ENCODE results near the gene BLACAT1. TPM values are rescaled to one million over a fixed set of nuclear protein-coding genes. Genes with fewer than 3 reads are reported as not detected.
A peak's percentile ranks its signal among the peaks of the same experiment; 100 is the strongest.
"Not testable (repeated sequence)": the region's sequence is repeated elsewhere in the genome, so short reads cannot be mapped to it uniquely, and the experiment has no call there.

Gene BLACAT1
- total RNA-seq, 2 donors from 2014 or later, result 0.14 to 0.62 TPM

DNA sequence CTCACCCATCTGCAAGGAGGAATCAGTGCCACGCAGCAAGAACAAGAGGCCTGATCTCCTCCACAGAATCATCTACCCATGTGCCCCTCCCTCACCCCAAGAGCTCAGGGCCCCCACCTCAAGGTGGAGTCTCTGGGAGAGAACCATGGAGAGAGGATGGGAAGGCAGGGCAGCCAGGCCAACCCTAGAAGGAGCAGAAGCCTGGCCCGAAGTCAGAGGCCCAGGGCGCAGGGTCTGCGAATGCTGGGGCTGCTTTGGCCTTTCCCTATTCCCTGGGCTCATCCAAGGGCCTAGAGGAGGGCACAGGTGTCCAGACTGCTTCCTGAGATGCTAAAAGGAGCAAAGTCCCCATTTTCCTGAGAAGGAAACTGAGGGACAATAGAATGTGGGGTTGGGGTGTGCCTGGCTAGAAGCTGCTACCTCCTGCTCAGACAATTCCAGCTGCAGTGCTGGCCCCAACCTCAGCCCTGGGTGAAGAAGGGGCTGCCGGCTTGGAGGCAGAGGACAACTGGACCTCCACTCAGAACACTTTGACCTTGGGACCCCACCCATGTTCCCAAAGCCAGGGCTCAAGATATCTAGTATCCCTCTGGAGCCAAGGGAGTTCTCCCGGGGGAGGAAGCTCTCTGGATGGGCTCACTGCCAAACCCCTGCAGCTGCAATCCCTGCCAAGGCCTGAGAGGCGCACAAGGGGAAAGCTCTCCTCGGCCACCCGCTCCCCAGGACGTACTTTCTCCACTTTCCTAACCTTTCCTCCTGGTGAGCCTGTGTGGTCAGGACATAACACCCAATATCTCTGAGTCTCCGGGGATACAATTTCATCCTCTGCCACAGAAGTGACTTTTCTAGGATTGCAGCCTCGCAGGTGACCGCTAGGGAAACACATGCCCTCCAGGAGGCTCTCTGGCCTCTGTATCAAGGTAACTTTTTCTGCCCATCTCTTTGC lies 17.4 kb downstream of the BLACAT1 start:
- no peaks in the 10 kb centered on the region for H3K36me3 Mint-ChIP-seq
- no peaks in the 10 kb centered on the region for H3K9me3 Mint-ChIP-seq
- ATAC-seq (no peak), DNase-seq (ENCODE audit: low spot score in 2 of 2) (no peak)
- H3K27ac Mint-ChIP-seq, result peak overlapping the region in 1 of 2 donors; percentile 57

DNA sequence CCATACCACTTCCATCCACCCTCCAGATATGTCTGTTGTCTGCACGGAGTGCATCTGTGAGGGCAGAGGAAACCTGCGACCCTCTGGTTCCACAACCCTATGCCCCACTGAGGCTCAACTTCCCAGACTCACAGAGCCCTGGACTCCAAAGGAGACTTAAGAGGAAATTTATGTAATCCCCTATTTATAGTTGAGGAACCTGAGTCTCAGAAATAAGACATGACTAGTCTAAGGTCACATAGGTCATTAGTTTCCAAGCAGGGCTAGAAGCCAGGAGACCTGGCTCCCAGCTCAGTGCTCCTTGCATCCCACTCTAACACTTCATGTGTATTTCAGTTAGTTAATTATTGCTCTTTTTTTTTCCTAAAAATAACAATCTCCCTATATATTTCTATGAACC lies 18.3 kb downstream of the BLACAT1 start:
- Mint-ChIP-seq H3K27ac (no peak overlapping the region), H3K9me3 (no peaks in the 10 kb centered on the region), H3K36me3 (no peaks in the 10 kb centered on the region)
- DNase-seq (ENCODE audit: low spot score in 2 of 2) (no peak), ATAC-seq (no peak)

DNA sequence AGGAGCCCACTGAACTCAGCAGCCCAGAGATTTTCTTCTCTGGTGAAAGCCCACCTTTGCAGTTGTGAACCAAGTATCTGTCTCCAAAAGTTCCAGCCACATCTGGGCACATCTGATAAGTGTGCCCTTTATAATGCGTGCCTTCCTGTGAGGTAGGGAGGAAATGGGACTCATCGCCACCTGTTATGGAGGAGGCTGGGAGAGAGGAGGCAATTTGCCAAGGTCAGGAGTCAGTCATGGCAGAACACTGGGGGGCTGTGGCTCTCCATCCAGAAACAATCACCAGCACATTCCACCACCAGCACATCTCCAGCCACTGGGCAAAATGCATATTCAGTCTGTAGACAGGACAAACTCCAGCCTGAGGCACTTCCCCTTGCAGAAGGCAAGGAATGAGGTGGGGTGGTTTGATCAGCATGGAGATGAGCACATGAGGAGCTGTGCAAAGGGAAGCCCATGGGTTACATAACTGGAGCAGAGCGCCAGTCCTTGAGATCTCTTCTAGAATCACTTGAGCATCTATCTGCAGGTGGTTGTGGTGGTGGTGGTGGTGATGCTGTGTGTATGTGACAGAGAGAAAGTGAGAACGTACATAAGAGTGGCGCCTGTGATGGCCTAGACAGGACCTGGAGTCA lies 19.0 kb downstream of the BLACAT1 start:
- no peaks in the 10 kb centered on the region for H3K9me3 Mint-ChIP-seq
- H3K36me3 Mint-ChIP-seq, result no peaks in the 10 kb centered on the region
- H3K27ac Mint-ChIP-seq, result no peak overlapping the region
- ATAC-seq (no peak), DNase-seq (ENCODE audit: low spot score in 2 of 2) (no peak)

DNA sequence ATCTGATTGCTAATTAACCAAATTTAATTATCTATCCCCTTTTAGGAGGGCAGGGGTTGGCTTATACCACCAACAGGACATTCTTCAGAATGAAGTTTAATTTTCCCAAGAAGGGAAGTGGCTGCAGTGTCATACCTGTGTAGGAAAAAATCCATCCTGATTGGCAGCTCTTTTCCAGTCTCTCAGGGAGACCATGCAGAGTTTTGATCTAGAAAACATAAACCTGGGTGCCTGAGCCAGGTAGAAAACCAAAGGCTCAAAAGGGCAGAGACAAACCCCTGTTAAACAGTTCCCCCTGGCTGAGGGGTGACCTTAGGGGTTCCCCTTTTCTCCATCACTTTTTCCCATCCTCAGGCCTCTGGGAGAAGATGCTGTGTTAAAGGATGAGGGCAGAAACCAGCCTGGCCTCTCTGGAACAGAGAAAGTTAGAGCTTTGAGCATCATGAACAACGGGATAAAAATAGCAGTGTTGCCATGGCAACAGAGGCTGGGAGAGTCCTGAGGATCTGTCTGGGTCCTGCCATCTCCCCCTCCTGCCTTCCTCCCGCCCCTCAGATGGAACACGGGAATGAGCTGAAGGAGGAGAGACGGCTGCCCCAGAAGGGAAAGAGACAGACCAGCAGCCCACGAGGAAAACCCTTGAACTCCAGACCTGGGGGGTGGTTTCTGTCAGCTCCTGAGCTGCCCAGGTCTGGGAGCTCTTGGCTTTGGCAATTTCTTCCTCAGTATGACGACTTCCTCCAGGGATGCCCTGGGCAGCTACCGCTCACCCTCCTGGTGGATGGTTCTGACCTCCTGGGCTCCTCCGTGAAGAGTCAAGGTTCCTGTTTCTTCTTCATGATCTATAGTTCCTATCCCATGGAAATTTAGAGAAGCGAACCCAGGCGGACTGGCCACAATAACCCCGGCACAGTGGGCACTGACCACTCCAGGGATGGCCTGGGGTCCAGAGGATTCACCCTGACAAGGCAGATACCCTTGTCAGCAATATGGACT lies 20.0 kb downstream of the BLACAT1 start:
- ATAC-seq (no peak), DNase-seq (ENCODE audit: low spot score in 2 of 2) (no peak)
- Mint-ChIP-seq H3K9me3 (no peaks in the 10 kb centered on the region), H3K27ac (peak overlapping the region in 1 of 2 donors; percentile 22), H3K36me3 (no peaks in the 10 kb centered on the region)

DNA sequence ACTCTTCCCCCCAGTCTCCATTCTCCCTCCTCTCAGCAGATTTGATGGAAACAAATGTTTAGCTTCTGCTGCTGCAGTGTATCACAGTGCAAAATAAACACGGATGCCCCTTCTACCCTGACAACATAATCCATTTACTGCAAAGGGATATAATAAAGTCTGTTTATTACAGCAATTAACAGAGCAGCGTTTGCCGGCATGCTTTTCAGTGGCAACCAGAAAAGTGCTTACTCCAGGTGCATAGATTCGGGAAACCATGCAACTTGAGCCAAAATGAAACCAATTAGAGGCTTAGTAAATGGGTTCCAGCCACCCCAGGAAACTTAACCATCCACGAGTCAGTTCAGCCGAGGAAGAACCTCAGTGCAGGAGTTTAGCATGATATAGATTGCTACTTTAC lies 21.1 kb downstream of the BLACAT1 start:
- Mint-ChIP-seq H3K9me3 (no peaks in the 10 kb centered on the region), H3K27ac (peak overlapping the region in 1 of 2 donors; percentile 26), H3K36me3 (no peaks in the 10 kb centered on the region)
- no peak for DNase-seq (ENCODE audit: low spot score in 2 of 2)
- no peak for ATAC-seq

DNA sequence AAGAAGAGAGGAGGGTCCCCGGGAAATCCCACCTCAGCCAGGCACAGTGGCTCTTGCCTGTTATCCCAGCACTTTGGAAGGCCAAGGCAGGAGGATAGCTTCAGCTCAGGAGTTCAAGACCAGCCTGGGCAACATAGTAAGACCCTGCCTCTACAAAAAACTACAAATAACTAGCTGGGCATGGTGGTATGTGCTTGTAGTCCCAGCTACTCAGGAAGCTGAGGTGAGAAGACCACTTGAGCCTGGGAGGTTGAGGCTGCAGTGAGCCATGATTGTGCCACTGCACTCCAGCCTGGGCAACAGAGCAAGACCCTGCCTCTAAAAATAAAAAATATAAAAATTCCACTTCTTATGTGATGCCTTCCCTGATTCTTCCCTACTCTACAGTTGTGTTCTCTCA lies 23.2 kb downstream of the BLACAT1 start:
- ATAC-seq; H3K9me3 Mint-ChIP-seq; H3K27ac Mint-ChIP-seq; DNase-seq (ENCODE audit: low spot score in 2 of 2); H3K36me3 Mint-ChIP-seq: not testable (repeated sequence)

DNA sequence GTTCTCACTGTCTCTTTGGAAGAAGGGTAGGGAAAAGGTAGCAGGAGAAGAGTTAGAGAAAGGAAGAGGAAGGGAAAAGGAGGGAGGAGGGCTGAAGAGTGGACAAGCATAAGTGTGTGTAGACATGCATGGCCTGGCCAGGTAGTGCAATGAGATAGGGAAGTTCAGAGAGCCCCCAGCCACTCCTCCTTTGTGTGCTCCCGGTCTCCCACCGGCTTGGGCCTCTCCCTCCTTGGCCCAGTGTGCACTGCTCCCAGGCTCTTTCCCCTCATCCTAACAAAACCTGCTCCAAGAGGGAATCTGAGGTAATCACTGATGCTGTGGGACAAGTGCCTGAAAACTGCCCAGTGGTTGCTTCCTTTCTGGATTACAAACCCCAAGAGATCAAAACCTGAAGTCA lies 23.7 kb downstream of the BLACAT1 start:
- H3K36me3 Mint-ChIP-seq, result no peaks in the 10 kb centered on the region

DNA sequence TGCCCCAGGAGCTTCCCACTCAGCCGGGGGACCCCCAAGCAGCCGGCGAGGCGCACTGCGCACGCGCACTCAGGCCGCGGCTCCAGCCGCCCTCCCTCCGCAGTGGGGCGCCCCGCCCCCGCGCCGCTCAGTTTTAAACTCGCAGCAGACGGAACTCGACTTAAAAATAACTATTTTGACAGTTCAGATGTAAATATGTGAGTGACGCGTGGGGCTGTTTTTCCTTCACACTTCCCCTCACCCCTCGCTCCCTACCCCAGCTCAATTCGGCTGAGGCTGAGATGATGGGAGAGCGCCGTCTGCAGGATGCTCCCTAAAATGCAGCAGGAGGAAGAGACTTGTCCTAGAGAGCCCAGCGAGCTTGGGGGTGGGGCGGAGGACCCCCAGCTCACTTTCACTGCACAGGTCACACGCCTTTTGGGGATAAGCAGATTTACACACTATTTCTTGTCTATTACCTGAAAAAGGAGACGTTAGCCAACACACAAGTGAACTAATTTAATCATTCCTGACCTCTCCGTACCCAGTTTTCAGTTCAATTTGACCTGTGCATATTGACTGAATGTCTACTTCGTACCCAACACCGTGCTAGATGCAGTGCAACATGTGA lies 25.0 kb downstream of the BLACAT1 start:
- DNase-seq (ENCODE audit: low spot score in 2 of 2) (peak in 1 of 2 donors; percentile 64), ATAC-seq (peak; percentile 72 to 84)
- no peaks in the 10 kb centered on the region for H3K9me3 Mint-ChIP-seq
- H3K27ac Mint-ChIP-seq, result no peak overlapping the region
- H3K36me3 Mint-ChIP-seq, result no peaks in the 10 kb centered on the region

More for the DNA sequence above, 23.7 kb downstream of the BLACAT1 start:
- Mint-ChIP-seq H3K9me3 (no peaks in the 10 kb centered on the region), H3K27ac (no peak overlapping the region)
- no peak for ATAC-seq
- no peak for DNase-seq (ENCODE audit: low spot score in 2 of 2)

DNA sequence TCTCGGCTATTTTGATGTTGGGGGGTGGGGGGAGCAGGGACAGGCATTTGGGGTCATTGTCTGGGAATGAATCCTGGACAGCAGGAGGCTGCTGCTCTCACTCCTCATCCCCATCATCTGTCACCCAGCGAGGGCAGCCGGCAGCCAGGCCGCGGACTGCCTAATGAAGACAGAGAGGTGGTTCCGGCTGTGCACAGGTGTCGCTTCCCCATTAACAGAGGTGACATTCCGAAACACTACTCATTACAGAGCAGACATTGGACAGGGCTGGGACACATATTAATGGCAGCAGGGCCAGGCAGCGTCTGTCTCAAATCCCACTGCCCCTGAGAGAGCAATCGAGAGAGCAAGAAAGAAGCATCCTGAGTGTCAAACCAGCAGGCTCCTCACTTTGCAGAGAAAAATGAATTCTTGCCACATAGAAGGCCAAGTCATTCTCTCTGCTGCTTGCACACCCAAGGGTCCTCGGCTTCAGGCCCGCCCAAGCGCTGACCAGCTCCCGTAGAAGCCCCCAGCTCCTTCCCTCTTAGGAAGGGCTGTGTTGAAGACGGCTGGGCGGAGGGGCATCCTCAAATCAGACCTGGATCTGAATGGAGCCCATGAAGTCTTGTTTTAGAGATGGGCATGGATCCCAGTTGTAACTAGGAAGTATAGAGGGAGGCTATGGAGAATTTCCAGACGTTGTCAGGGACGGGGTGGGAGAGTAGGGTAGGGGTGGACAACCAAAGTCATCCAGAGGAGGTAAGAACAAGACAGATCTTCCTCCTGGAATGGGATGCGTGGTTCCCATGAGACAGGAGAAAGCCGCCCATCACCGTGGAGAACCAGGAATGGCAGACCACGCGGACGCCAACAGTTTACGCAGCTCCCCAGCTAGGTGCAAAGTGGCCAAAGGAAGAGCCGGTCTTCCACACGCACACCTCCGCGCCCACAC lies 25.8 kb downstream of the BLACAT1 start:
- no peaks in the 10 kb centered on the region for H3K36me3 Mint-ChIP-seq
- DNase-seq (ENCODE audit: low spot score in 2 of 2), result no peak
- no peak overlapping the region for H3K27ac Mint-ChIP-seq
- ATAC-seq, result peak in 1 of 2 donors; percentile 11
- no peaks in the 10 kb centered on the region for H3K9me3 Mint-ChIP-seq

DNA sequence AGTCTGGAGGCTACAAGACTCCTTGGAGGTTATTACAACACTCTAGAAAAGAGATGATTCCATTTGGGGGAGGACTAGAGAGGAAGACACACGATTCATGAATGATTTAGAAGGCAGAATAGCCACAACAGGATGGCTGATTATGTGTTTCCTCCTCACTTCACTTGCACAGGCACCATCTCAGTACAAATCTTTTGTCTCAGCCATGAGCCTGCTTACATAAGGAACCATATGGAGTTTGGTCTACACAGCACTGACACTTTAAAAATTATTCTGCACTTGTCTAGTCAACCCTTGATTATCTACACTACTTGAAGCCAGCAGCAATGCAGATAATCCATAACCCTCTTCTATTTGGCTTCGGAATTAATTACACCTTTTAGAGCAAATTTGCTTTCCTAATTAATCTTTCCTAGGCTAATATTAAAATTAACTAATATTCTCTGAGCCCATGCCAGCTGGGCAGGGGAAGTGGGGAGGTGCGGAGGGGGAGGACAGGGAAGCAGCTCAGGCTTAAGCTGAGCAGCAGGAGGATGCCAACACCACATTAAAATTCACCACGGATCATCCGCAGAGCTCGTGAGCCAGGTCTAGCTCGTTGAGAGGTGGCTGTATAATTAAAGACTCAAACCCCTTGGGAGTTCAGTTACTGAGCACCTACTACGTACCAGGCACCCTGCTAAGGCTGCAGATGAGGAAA lies 30.8 kb downstream of the BLACAT1 start:
- Mint-ChIP-seq H3K36me3 (no peaks in the 10 kb centered on the region), H3K9me3 (no peaks in the 10 kb centered on the region), H3K27ac (no peak overlapping the region)
- DNase-seq (ENCODE audit: low spot score in 2 of 2), result no peak
- no peak for ATAC-seq

DNA sequence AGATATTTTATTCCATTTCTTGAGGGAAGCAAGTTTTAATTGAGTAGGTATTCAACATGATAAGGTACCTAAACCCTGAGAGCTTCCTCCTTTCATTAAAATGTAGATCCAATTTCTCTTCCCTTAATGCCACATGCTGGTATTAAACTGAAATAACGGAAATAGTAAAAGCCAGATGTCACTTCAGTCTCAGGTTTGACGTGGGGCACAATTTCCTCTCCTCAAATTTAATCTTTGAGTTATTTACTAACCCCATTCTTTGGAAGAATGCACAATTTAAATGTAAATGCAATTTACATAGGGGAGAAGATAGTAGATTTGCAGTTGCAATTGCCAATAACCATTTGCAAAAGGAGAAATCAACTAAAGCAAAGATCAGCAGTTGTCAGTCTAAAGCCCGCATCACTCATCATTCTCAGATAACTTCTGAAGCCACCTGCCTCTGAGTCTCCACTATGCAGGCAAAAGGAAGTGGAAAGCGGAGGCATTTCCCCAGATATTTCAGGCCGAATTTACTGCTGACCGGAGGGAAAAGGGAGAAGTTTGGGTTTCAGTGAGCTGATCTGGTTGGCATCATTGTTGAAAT lies 31.9 kb downstream of the BLACAT1 start:
- Mint-ChIP-seq H3K9me3 (no peaks in the 10 kb centered on the region), H3K36me3 (no peaks in the 10 kb centered on the region), H3K27ac (no peak overlapping the region)
- ATAC-seq (no peak), DNase-seq (ENCODE audit: low spot score in 2 of 2) (no peak)

DNA sequence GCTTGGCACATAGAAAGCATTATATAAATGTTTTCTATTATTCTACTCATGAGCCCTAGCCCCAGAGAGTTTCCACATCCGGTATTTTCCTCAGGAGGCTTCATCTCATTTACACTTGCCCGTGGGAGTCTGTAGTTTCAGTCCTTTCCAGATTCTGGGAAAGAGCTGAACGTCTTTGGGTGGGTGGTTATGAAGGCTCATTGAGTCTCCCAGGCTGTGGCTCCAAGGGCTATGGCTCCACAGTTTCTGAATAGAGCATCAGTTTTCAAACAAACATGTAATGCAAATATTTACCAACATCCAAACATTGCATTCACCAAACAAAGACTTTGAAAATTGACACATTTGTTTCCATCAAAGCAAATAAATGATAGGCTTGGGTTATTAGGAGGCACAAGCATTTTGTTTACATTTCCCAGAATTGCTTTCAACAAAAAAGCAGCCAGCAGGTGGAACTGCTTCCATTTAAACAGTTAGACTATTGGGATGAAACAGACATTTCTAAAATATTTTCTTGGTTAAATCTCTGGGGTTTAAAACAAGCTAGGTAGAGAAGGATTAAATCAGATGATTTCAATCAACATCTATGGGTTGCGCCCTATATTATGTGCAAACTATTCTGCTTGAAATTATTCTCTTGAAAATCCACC lies 32.7 kb downstream of the BLACAT1 start:
- ATAC-seq (no peak), DNase-seq (ENCODE audit: low spot score in 2 of 2) (no peak)
- H3K27ac Mint-ChIP-seq, result no peak overlapping the region
- H3K36me3 Mint-ChIP-seq, result no peaks in the 10 kb centered on the region
- H3K9me3 Mint-ChIP-seq, result no peaks in the 10 kb centered on the region

DNA sequence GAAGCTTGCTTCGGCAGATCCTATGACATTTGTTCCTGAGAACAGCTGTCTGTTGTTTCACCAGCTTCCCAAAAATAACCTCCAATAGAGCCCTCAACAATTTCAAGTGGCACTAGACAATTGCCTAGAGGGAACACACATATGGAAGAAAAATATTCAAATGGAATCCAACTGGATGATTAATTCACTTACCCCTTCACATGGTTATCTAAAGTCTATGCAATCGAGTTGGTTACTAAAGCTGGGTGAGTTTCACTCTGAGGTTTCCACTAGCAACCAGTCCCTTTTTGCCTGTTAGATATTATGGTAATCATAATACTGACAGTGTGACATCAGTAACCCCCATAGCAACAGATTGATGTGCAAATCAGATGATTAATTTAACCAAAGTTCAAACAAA lies 34.0 kb downstream of the BLACAT1 start, which contains the start of gene LEMD1:
TSS of gene LEMD1 (minus strand) at position 259 of the 400 bp plus-strand sequence. CDS start 1,520 bp downstream, outside the sequence.
- no peaks in the 10 kb centered on the region for H3K36me3 Mint-ChIP-seq
- DNase-seq (ENCODE audit: low spot score in 2 of 2), result no peak
- no peak within 1 kb of the TSS for H3K27ac Mint-ChIP-seq
- no peaks in the 10 kb centered on the region for H3K9me3 Mint-ChIP-seq
- peak in 1 of 2 donors; percentile 52 for ATAC-seq

DNA sequence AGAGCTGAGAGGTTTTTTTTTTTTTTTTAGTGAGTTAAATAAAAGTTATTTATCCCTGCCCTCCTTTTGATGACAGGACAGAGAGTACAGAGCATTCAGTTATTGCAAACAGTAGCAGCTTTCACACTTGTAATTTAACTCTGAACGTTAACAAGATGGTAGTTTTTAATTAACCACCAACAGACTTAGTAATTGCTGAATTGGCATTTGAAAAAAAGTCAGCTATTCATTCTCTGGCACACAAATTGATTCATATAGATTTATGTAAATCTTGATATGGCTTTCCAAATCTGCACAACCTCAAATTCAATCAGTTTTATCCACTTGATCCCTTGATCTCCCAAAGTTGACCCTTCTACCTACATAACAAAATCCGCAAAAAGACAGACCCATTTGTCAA lies 34.9 kb downstream of the BLACAT1 start:
- no peak for ATAC-seq
- H3K27ac Mint-ChIP-seq, result no peak overlapping the region
- DNase-seq (ENCODE audit: low spot score in 2 of 2), result no peak
- H3K36me3 Mint-ChIP-seq, result no peaks in the 10 kb centered on the region
- H3K9me3 Mint-ChIP-seq, result no peaks in the 10 kb centered on the region

All from activated naive CD4-positive, alpha-beta T cell treated with anti-CD3 and anti-CD28 coated beads, Interleukin-2, amount 50 U/mL, for 72 hours (primary cell).